Sigmoid colon (tissue), 4 donors: ENCODE data around the gene UGT1A5.

Experiments used
- CTCF ChIP-seq, 4 experiments: fragments of 450-650 bp in 3 of 4; fragments of 200-600 bp in 1 of 4; IDR thresholded peaks; one replicate each; pipeline ENCODE4 v1.5.1; 2016 to 2019; ENCODE audit warnings: antibody characterized with exemption in 4 of 4, mild to moderate bottlenecking in 3 of 4, moderate library complexity in 2 of 4
- EP300 ChIP-seq, 4 donors: sonication (generic); formaldehyde crosslinking; IDR thresholded peaks; one replicate each; pipeline ENCODE4 v1.6.1; 2017; ENCODE audit warnings: antibody characterized with exemption in 4 of 4

DNA sequence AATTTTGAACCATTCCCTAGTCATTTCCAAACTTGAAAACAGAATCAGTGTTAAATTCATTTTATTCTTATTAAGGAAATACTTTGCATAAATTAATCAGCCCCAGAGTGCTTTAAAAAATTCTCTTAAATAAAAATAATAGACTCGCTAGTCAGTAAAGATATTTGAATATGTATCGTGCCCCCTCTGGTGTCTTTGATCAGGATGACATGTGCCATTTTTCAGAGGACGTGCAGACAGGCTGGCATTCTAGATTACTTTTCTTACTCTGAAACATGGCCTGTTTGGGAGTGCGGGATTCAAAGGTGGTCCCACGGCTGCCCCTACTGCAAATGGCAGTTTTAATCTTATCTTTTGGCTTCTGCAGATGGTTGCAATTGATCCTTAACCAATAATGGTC lies 59.9 kb downstream of the UGT1A5 start:
- TF ChIP-seq CTCF (IDR thresholded peaks at IDR 0.05), result no peak
- no peak for TF ChIP-seq EP300 (IDR thresholded peaks at IDR 0.05)
